Mesenchymal stem cell (in vitro differentiated cells and primary cell): ENCODE data around the gene ASIP.
"Not testable (repeated sequence)": the region's sequence is repeated elsewhere in the genome, so short reads cannot be mapped to it uniquely, and the experiment has no call there.

Experiments
- DNase-seq: peaks from one replicate; pipeline ENCODE4 v3.0.0-alpha.2; 2013
- H2AFZ ChIP-seq: one replicate; pipeline ENCODE4 v1.6.1; 2013; ENCODE audit warnings: low read depth, mild to moderate bottlenecking, control low read depth, inconsistent platforms, low read length, moderate library complexity
- H2AK5ac ChIP-seq: 2 replicates; pipeline ENCODE4 v1.6.1; 2013; ENCODE audit warnings: low read length, moderate library complexity, mild to moderate bottlenecking, inconsistent platforms; ENCODE audit not compliant: severe bottlenecking
- H2BK120ac ChIP-seq: one replicate; pipeline ENCODE4 v1.6.1; 2013; ENCODE audit warnings: low read depth, mild to moderate bottlenecking, inconsistent platforms, low read length, moderate library complexity
- H2BK12ac ChIP-seq, 2 experiments: one replicate each; pipeline ENCODE4 v1.6.1; 2013; ENCODE audit warnings: inconsistent platforms in 2 of 2, low read length in 2 of 2, mild to moderate bottlenecking in 2 of 2, moderate library complexity in 2 of 2, control low read depth in 1 of 2
- H2BK15ac ChIP-seq: one replicate; pipeline ENCODE4 v1.6.1; 2013; ENCODE audit warnings: mild to moderate bottlenecking, low read depth, inconsistent platforms; ENCODE audit not compliant: poor library complexity, severe bottlenecking
- H2BK5ac ChIP-seq: 2 replicates; pipeline ENCODE4 v1.6.1; 2013; ENCODE audit warnings: low read depth, mild to moderate bottlenecking, low read length, control low read depth, inconsistent platforms; ENCODE audit not compliant: poor library complexity, severe bottlenecking
- H3K14ac ChIP-seq, 2 experiments: one replicate each; pipeline ENCODE4 v1.6.1; 2013; ENCODE audit warnings: inconsistent platforms in 2 of 2, low read length in 2 of 2, control low read depth in 1 of 2, mild to moderate bottlenecking in 1 of 2, moderate library complexity in 1 of 2
- H3K18ac ChIP-seq, 2 experiments: one replicate each; pipeline ENCODE4 v1.6.1; 2013; ENCODE audit warnings: inconsistent platforms in 2 of 2, low read length in 2 of 2, control low read depth in 1 of 2, low read depth in 1 of 2, mild to moderate bottlenecking in 1 of 2
- H3K23ac ChIP-seq, 2 experiments: one replicate each; pipeline ENCODE4 v1.6.1; 2013; ENCODE audit warnings: inconsistent platforms in 2 of 2, low read length in 2 of 2, mild to moderate bottlenecking in 2 of 2, moderate library complexity in 2 of 2, control low read depth in 1 of 2
- H3K27ac ChIP-seq: 2 replicates; pipeline ENCODE4 v1.5.1; 2013; ENCODE audit warnings: mild to moderate bottlenecking, moderate library complexity, low read length, control low read depth, inconsistent platforms; ENCODE audit not compliant: poor library complexity, severe bottlenecking
- H3K27me3 ChIP-seq, 2 experiments: 2 replicates each; pipeline versions ENCODE4 v1.6.1 to v1.7.0; 2013; ENCODE audit warnings: low read length in 2 of 2, mild to moderate bottlenecking in 2 of 2, moderate library complexity in 2 of 2, control low read depth in 1 of 2, inconsistent platforms in 1 of 2; ENCODE audit not compliant: control insufficient read depth in 1 of 2, insufficient read depth in 1 of 2
- H3K36me3 ChIP-seq, 2 experiments: 2 replicates each; pipeline versions ENCODE4 v1.6.1 to v1.7.0; 2013; ENCODE audit warnings: low read length in 2 of 2, control low read depth in 1 of 2, inconsistent platforms in 1 of 2, low read depth in 1 of 2, mild to moderate bottlenecking in 1 of 2; ENCODE audit not compliant: insufficient read depth in 2 of 2, control insufficient read depth in 1 of 2
- H3K4ac ChIP-seq, 2 experiments: one replicate each; pipeline ENCODE4 v1.6.1; 2013; ENCODE audit warnings: inconsistent platforms in 2 of 2, low read length in 2 of 2, mild to moderate bottlenecking in 2 of 2, moderate library complexity in 2 of 2, control low read depth in 1 of 2, low read depth in 1 of 2
- H3K4me1 ChIP-seq: 2 replicates; pipeline ENCODE4 v1.6.1; 2013; ENCODE audit warnings: low read depth, low read length, control low read depth; ENCODE audit not compliant: control insufficient read depth, insufficient read depth
- H3K4me2 ChIP-seq: 2 replicates; pipeline ENCODE4 v1.6.1; 2013; ENCODE audit warnings: low read length, mild to moderate bottlenecking, inconsistent platforms; ENCODE audit not compliant: poor library complexity, severe bottlenecking
- H3K4me3 ChIP-seq, 2 experiments: 2 replicates each; pipeline versions ENCODE4 v1.5.1 to v1.7.0; 2013; ENCODE audit warnings: low read length in 2 of 2, mild to moderate bottlenecking in 2 of 2, control low read depth in 1 of 2, low read depth in 1 of 2; ENCODE audit not compliant: insufficient read depth in 1 of 2
- H3K79me1 ChIP-seq: replicated peaks from 2 replicates; pipeline ENCODE4 v1.6.1; 2013; ENCODE audit warnings: mild to moderate bottlenecking, control low read depth, low read length, inconsistent platforms; ENCODE audit not compliant: poor library complexity, severe bottlenecking
- H3K9ac ChIP-seq: 2 replicates; pipeline ENCODE4 v1.7.0; 2013; ENCODE audit warnings: mild to moderate bottlenecking, low read length, moderate library complexity
- H3K9me3 ChIP-seq: 2 replicates; pipeline ENCODE4 v1.7.0; 2013; ENCODE audit warnings: mild to moderate bottlenecking, low read length; ENCODE audit not compliant: control insufficient read depth
- H4K8ac ChIP-seq: one replicate; pipeline ENCODE4 v1.6.1; 2013; ENCODE audit warnings: inconsistent platforms, mild to moderate bottlenecking, low read length, moderate library complexity
- H4K91ac ChIP-seq: one replicate; pipeline ENCODE4 v1.6.1; 2013; ENCODE audit warnings: mild to moderate bottlenecking, low read length, inconsistent platforms
- WGBS: methylation state at CpG from one replicate; pipeline ENCODE4 v1.1.7; 2013; ENCODE audit warnings: mixed read lengths; 5-methylcytosine and 5-hydroxymethylcytosine counted together

The ASIP gene

GRCh38 chr20:34262488-34263288, 21.5 kb downstream of the ASIP start:
- H2AFZ ChIP-seq, result peak overlapping the region; percentile 55
- no peaks in the 10 kb centered on the region for H3K9me3 ChIP-seq
- no peak overlapping the region for H3K23ac ChIP-seq
- peak overlapping the region; percentile 31 to 77 for H3K18ac ChIP-seq
- no peak overlapping the region for H2BK5ac ChIP-seq
- H2AK5ac ChIP-seq, result no peak overlapping the region
- H3K4me1 ChIP-seq, result no peaks in the 10 kb centered on the region
- peak overlapping the region in 1 of 2 experiments; percentile 52 for H3K4me3 ChIP-seq
- H3K27me3 ChIP-seq, result no peaks in the 10 kb centered on the region
- peak overlapping the region in 1 of 2 experiments; percentile 59 for H2BK12ac ChIP-seq
- 42% methylated on average over 8 of the region's 9 CpGs for WGBS
- DNase-seq, result peak; percentile 56
- H3K36me3 ChIP-seq, result no peaks in the 10 kb centered on the region
- no peak overlapping the region for H4K91ac ChIP-seq
- no peak overlapping the region for H2BK15ac ChIP-seq
- H2BK120ac ChIP-seq, result no peak overlapping the region
- H4K8ac ChIP-seq, result peak overlapping the region; percentile 78
- peak overlapping the region in 1 of 2 experiments; percentile 46 for H3K4ac ChIP-seq
- no peak overlapping the region for H3K4me2 ChIP-seq
- H3K14ac ChIP-seq, result peak overlapping the region in 1 of 2 experiments; percentile 71
- no peak overlapping the region for H3K27ac ChIP-seq
- peak overlapping the region; percentile 83 for H3K9ac ChIP-seq
- no peaks in the 10 kb centered on the region for H3K79me1 ChIP-seq

GRCh38 chr20:34263468-34263867, 22.2 kb downstream of the ASIP start:
- H3K27ac ChIP-seq, H4K91ac ChIP-seq, H3K9ac ChIP-seq, H3K18ac ChIP-seq, H3K79me1 ChIP-seq, H2AK5ac ChIP-seq, H4K8ac ChIP-seq, H2BK15ac ChIP-seq, H3K4ac ChIP-seq, H3K27me3 ChIP-seq, H3K4me2 ChIP-seq, H3K4me3 ChIP-seq, DNase-seq, H2AFZ ChIP-seq, H3K36me3 ChIP-seq, H3K9me3 ChIP-seq, H2BK5ac ChIP-seq, H2BK12ac ChIP-seq, H3K4me1 ChIP-seq, H2BK120ac ChIP-seq, H3K23ac ChIP-seq, H3K14ac ChIP-seq: not testable (repeated sequence)
- 99% methylated on average over 6 of the region's 8 CpGs for WGBS

- Histone ChIP-seq H3K27ac (no peak overlapping the region), H3K23ac (no peak overlapping the region), H3K9ac (no peak overlapping the region), H2BK5ac (no peak overlapping the region), H3K79me1 (no peaks in the 10 kb centered on the region), H3K27me3 (no peaks in the 10 kb centered on the region), H2AK5ac (no peak overlapping the region), H4K8ac (no peak overlapping the region), H2BK120ac (no peak overlapping the region), H2BK15ac (no peak overlapping the region), H2BK12ac (no peak overlapping the region), H3K9me3 (no peaks in the 10 kb centered on the region), H3K4ac (no peak overlapping the region), H3K4me1 (peaks cover 4% of the 10 kb centered on the region), H3K4me3 (no peak overlapping the region), H3K14ac (no peak overlapping the region), H2AFZ (no peak overlapping the region), H3K36me3 (peaks cover 0 to 11% of the 10 kb centered on the region in 2 experiments), H3K4me2 (no peak overlapping the region), H3K18ac (no peak overlapping the region), H4K91ac (no peak overlapping the region)
- no peak for DNase-seq
- 99% methylated on average over 5 of the region's 5 CpGs for WGBS
These were observed 22.9 kb downstream of the ASIP start for GRCh38 chr20:34264141-34264540.

GRCh38 chr20:34268145-34268544, 26.9 kb downstream of the ASIP start:
- Histone ChIP-seq H4K91ac (no peak overlapping the region), H3K23ac (no peak overlapping the region), H3K79me1 (no peaks in the 10 kb centered on the region), H3K4me3 (no peak overlapping the region), H3K4me1 (peaks cover 6% of the 10 kb centered on the region), H4K8ac (no peak overlapping the region), H3K4me2 (no peak overlapping the region), H3K36me3 (peaks cover 0 to 13% of the 10 kb centered on the region in 2 experiments), H2BK15ac (no peak overlapping the region), H2BK12ac (no peak overlapping the region), H2BK120ac (no peak overlapping the region), H3K4ac (no peak overlapping the region), H2BK5ac (no peak overlapping the region), H3K14ac (no peak overlapping the region), H3K27ac (no peak overlapping the region), H2AFZ (no peak overlapping the region), H3K27me3 (no peaks in the 10 kb centered on the region), H3K9me3 (no peaks in the 10 kb centered on the region), H3K18ac (peak overlapping the region in 1 of 2 experiments; percentile 60), H2AK5ac (no peak overlapping the region), H3K9ac (no peak overlapping the region)
- no peak for DNase-seq
- 98% methylated on average over 12 of the region's 12 CpGs for WGBS
